Hematopoietic multipotent progenitor cell (in vitro differentiated cells): ENCODE results near the gene KLK7. TPM values are rescaled to one million over a fixed set of nuclear protein-coding genes. Genes with fewer than 3 reads are reported as not detected.
"Not testable (repeated sequence)": the region's sequence is repeated elsewhere in the genome, so short reads cannot be mapped to it uniquely, and the experiment has no call there.

Experiments
- DNase-seq, 3 donors: peaks; one replicate each; pipeline ENCODE4 v3.0.0-alpha.2; 2011 to 2015; ENCODE audit warnings: low read depth in 2 of 3, low spot score in 2 of 3
- total RNA-seq: library from RNA; depleted of rRNA; stranded (reverse); fragments of >200 nt; gene quantifications from one replicate; pipeline ENCODE4 v1.2.3, GENCODE V29; 2012

KLK7 gene
- total RNA-seq, 1 donor: not detected

- no peak for DNase-seq
Measured at GRCh38 chr19:50978772-50979390, 4.8 kb downstream of the KLK7 start.

DNA sequence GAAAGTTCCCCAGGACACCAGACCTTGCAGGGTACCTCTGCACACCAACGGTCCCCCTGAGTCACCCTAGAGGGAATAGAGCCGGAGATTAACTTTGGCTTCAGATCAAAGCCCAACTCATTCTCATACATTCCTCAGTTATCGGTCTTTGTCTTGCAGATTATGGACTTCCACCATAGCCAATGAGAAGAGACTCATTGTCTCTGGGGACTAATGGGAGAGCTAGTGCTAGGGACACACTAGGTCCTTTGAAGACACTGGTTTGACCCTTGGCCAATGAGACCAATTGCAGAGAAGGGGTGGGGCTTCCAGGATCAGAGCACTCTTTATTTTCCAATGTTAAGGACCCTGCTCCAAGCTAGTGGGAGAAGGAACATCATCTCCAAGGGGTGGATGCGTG, 6.1 kb downstream of the KLK7 start:
- DNase-seq: no peak

GRCh38 chr19:50975766-50976165, 8.0 kb downstream of the KLK7 start:
- DNase-seq: no peak

DNA sequence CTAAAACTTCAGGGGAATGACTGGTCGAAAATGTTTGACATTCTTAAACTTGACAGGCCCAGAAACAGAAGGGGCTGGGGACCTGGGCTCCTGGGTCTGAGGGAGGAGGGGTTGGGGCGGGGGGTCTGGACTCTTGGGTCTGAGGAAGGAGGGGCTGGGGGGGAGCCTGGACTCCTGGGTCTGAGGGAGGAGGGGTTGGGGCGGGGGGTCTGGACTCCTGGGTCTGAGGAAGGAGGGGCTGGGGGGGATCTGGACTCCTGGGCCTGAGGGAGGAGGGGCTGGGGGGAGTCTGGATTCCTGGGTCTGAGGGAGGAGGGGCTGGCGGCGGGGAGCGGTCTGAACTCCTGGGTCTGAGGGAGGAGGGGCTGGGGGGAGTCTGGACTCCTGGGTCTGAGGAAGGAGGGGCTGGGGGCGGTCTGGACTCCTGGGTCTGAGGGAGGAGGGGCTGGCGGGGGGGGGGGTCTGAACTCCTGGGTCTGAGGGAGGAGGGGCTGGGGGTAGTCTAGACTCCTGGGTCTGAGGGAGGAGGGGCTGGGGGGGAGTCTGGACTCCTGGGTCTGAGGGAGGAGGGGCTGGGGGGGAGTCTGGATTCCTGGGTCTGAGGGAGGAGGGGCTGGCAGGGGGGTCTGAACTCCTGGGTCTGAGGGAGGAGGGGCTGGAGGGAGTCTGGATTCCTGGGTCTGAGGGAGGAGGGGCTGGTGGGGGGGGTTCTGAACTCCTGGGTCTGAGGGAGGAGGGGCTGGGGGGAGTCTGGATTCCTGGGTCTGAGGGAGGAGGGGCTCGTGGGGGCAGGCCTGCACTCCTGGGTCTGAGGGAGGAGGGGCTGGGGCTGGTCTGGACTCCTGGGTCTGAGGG, 8.8 kb downstream of the KLK7 start:
- no peak for DNase-seq

GRCh38 chr19:50972795-50973376, 10.8 kb downstream of the KLK7 start:
- no peak for DNase-seq

DNA sequence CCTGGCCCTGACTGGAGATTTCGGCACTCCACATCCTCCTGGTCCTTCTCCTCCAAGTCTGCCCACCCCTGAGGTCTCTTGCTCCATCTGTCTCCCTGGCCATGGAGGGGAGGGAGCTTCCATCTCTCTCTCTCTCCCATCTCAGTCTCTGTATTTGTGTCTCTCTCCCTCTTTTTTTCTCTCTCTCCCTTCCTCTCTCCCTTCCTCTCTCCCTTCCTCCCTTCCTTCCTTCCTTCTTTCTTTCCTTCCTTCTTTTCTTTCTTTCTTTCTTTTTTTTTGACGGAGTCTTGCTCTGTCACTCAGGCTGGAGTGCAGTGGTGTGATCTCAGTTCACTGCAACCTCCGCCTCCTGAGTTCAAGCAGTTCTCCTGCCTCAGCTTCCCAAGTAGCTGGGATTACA, 13.9 kb downstream of the KLK7 start:
- DNase-seq: not testable (repeated sequence)

- DNase-seq: no peak
Measured at GRCh38 chr19:50969413-50969760, 14.3 kb downstream of the KLK7 start, which contains the start of gene KLK6. Gene KLK6, minus strand, starts transcription at chr19:50969591. Its CDS starts 1,487 bp downstream, at chr19:50968104.

GRCh38 chr19:50968716-50969412, 14.9 kb downstream of the KLK7 start:
- DNase-seq: no peak

DNA sequence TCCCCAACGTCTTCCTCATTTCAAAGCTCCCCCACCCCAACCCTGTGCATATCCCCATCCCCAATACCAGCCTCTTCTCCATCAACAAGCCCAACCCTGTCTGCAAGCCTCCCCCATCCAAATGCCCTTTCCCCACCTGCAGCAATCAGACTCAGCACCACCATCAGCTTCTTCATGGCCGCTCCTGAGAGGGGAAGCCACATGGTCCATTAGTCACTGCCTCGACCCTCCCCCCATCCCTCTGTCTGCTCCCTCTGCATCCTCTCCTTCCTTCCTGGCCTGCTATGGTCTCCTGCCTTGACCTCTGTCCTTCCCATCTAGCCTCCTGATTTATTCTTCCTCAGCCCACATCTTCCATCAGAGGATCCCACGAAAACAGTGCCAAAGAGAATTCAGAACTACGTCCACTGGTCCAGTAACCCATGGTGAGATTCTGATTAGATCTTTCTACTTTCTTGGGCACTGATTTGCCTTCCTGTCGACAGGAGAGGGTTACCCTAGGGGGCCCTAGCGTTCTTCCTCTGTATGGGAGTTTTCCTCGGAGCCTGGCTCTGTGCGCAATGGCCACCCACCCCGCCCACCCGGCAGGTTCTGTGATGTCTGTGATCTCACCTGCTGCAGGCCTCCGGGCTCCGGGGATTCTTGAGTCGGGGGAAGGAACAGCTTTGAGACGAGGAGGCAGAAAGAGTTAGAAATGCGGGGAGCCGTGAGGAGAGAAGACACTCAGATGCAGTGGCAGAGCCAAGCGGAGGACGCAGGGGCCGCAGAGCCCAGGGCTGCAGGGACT, 15.6 kb downstream of the KLK7 start:
- no peak for DNase-seq

GRCh38 chr19:50964266-50964665, 19.5 kb downstream of the KLK7 start:
- no peak for DNase-seq

DNA sequence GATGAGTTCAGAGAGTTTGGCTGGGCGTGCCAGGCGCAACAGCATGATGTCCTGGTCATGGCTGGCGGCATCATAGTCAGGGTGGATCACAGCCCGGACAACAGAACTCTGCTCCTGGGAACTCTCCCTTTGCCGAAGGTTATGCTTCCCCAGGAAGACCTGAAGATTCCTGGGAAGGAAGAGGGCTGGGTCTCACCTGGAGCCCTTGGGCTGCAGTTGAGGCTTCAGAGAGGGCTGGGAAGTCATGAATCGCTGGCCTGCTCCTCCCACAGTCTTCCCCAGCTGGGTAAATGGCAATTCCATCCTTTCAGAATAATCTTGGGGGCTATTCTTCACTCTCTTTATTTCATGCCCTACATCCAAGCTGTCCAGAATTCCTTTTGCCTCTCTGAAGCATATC, 20.3 kb downstream of the KLK7 start:
- no peak for DNase-seq

GRCh38 chr19:50962245-50962644, 21.5 kb downstream of the KLK7 start:
- DNase-seq: no peak

DNA sequence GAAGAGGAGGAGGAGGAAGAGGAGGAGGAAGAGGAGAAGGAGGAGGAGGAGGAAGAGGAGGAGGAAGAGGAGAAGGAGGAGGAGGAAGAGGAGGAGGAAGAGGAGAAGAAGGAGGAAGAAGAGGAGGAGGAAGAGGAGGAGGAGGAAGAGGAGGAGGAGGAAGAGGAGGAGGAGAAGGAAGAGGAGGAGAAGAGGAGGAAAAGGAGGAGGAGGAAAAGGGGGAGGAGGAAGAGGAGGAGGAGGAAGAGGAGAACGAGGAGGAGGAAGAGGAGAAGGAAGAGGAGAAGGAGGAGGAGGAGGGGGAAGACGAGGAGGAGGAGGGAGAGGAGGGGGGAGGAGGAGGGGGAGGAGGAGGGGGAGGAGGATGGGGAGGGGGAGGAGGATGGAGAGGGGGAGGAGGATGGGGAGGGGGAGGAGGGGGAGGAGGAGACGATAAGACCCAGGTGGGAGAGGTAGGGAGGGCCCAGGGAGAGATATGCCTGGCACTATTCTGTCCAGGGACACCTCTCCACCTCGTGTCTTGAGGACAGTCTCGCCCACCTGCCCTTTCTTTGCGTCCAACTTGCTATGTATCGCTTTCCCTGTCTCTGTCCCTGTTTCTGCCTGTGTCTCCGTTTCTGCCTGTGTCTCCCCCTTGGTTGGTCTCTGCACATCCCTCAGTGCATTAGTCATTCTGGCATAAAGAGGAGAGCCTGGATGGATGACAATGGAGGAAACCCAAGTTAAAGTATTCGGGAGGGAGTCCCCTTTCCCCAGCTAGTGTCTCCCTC, 23.8 kb downstream of the KLK7 start:
- no peak for DNase-seq

DNA sequence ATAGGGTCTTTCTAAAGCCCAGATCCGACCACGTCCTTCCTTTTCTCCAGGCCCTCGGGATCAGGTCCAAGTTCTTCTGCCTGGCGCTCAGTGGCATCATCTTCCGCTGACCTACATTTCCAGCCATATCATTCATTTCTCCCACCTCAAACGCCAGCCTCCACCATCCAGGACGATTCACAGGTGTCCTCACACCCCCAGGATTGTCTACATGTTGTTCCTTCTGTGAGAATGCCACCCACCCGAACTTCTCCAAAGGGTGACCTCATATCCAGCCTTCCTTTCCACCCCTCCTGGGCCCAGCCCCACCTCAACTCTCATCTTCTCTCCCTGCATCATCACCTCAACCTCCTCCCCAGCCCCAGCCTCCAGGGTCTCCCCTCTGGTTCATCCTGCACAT, 26.1 kb downstream of the KLK7 start:
- no peak for DNase-seq

GRCh38 chr19:50952910-50953309, 30.8 kb downstream of the KLK7 start, which contains the start of gene KLK5:
Gene KLK5, minus strand, starts transcription at chr19:50953038. Its CDS starts 381 bp downstream, at chr19:50952657.
- DNase-seq: no peak

DNA sequence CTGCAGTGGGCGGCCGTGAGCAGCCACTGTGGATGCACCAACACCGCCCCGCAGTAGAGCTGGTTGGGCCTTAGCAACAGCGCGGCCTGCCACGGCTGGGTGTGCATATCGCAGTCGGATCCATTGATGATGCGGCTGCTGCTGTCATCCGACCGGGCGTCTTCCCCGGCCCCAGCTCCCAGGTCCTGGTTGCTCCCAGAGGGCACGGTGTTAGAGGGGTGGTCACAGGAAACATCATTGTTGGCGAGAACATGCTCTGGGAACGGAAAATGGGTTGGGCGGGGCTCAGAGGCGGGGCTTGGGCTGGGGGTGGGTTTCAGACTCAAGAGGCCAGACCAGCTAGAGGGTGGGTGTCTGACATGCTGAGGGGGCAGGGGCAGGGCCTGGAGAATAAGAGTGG, 33.9 kb downstream of the KLK7 start:
- DNase-seq: no peak

DNA sequence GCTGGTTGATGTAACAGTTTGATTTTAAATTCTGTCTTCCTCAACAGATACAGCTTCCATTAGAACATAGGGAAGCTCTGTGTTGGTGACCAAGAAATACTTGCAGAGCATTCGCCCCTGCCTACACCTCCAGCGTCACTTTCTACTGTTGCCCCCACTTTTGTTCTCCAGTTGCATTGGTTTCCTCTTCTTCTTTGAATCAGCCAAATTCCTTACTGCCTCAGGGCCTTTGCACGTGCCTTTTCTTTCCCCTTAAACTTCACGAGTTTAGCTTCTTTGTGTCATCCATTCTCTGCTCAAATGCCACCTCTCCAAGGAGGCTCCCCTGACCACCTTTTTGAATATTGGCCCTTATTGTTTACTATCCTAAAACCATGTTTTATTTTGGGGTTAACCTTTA, 36.6 kb downstream of the KLK7 start:
- no peak for DNase-seq

DNA sequence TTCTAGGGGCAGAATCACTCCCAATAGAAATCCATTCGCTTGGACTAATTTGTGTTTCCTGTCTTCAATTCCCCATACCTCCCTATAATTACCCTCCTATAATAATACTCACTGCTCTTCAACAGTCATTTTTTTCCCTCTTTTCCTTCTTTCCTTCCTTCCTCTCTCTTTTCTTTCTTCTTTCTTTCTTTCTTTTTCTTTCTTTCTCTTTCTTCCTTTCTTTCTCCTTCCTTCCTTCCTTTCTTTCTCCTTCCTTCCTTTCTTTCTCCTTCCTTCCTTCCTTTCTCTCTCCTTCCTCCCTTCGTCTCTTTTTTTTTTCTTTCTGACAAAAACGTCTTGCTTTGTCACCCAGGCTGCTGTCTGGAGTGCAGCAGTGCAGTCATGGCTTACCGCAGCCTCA, 38.9 kb downstream of the KLK7 start:
- DNase-seq: no peak

GRCh38 chr19:50943074-50943828, 40.5 kb downstream of the KLK7 start:
- DNase-seq: no peak
